ENCODE results near the gene PITRM1.

Gene PITRM1

DNA sequence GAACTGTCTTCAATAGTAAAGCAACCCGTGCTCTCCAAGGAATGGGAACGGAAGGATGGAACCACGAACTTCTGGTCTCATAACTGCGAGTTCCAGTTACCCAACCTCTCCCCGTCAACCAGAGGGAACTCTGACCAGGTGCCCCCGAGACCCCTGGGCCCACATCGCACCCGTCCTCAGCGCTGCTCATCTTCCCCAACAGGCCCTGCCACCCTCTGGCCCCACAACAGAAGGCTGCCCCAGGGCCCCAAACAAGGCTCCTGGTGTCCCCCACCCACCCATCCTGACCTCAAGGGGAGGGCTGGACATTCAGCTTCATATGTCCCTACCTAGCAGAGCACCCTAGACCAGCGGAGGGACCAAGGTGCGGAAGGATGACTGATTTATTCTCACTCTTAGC lies 22.7 kb downstream of the PITRM1 start:
- in situ Hi-C loops (cut with MboI; ENCODE audit: low pct_unique_long_range_greater_than_20kb, low sequenced_read_pairs, unreplicated experiment), result no loop called here
- TF ChIP-seq, protein P1, sequence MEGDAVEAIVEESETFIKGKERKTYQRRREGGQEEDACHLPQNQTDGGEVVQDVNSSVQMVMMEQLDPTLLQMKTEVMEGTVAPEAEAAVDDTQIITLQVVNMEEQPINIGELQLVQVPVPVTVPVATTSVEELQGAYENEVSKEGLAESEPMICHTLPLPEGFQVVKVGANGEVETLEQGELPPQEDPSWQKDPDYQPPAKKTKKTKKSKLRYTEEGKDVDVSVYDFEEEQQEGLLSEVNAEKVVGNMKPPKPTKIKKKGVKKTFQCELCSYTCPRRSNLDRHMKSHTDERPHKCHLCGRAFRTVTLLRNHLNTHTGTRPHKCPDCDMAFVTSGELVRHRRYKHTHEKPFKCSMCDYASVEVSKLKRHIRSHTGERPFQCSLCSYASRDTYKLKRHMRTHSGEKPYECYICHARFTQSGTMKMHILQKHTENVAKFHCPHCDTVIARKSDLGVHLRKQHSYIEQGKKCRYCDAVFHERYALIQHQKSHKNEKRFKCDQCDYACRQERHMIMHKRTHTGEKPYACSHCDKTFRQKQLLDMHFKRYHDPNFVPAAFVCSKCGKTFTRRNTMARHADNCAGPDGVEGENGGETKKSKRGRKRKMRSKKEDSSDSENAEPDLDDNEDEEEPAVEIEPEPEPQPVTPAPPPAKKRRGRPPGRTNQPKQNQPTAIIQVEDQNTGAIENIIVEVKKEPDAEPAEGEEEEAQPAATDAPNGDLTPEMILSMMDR (IDR thresholded peaks at IDR 0.05; ENCODE audit: extremely low read depth, insufficient read depth, missing control alignments), result no peak
- DNase-seq (ENCODE audit: low spot score), result no peak

DNA sequence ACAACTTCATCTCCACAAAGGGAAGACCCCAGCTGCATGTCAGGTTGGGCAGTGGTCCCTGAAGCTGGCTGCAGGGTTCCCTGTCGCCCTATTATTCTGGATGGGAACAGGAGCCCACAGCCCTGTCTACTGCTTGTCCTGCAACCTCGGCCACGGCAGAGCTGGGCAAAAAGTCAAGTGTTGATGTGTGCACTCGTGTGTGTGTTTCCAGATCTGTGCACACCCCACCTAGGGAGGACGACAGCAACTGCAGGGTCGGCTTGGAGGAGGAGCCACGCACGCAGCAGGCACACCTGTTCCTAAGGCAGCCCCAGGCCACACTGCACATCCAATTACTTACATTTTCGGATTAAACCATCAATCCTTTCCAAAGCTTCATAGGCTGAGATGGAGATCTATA lies 23.6 kb downstream of the PITRM1 start:
- DNase-seq (ENCODE audit: low spot score), result no peak
- TF ChIP-seq, protein P1 (IDR thresholded peaks at IDR 0.05; ENCODE audit: extremely low read depth, insufficient read depth, missing control alignments), result no peak
- in situ Hi-C loops (cut with MboI; ENCODE audit: low pct_unique_long_range_greater_than_20kb, low sequenced_read_pairs, unreplicated experiment), result no loop called here

DNA sequence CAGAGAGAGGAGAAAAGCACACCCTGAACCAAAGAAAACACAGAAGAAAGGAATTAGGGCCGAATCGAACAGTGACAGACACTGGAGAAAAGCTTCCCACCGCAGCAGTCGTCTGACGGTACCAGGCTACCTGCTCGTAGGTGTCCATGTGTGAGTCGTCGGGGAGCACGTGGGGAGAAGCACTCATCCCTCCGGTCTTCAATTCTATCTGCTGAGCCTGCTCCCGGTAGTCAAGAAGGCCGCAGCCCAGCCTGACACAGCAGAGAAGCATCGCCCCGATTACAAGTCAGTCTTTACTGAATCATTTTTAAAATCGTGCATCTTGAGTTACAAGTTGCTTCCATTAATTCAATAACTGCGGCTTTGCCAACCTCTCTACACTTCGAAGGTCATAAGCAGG lies 24.5 kb downstream of the PITRM1 start:
- in situ Hi-C loops (cut with MboI; ENCODE audit: low pct_unique_long_range_greater_than_20kb, low sequenced_read_pairs, unreplicated experiment), result no loop called here
- TF ChIP-seq, protein P1 (IDR thresholded peaks at IDR 0.05; ENCODE audit: extremely low read depth, insufficient read depth, missing control alignments), result no peak
- DNase-seq (ENCODE audit: low spot score), result no peak

DNA sequence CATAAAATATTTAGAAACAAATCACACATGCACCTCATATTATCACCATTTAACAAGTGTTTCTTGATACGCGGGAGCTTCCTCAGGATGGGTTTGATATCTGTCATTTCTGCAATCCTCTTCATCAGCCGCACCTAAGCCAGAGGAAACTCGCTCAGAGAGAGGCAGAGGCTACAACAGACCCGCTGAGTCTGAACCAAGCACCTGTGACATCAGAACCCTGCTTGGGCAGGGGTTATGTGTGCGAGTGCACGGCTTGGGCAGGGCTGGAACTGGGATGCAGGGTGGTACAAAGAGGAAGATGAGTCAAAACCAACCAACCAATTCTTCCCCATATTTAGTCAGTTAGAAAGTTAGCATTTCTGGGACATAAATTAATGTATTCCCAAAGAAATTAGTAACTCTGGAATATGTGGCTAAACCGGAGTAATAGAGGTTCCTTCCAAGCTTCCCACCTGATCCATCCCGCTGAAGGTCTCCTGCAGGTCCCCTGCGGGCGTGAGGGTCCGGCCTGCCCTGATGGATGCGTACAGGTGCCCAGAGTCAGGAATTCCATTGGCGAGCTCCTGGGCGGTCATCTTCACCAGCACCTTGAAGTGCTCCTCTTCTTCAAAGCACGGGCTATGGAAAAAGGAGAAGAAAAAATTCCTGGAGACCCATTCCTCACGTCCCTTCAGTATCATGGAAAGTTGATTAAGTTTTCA lies 25.3 kb downstream of the PITRM1 start:
- no peak for DNase-seq (ENCODE audit: low spot score)
- in situ Hi-C loops (cut with MboI; ENCODE audit: low pct_unique_long_range_greater_than_20kb, low sequenced_read_pairs, unreplicated experiment), result no loop called here
- TF ChIP-seq, protein P1 (IDR thresholded peaks at IDR 0.05; ENCODE audit: extremely low read depth, insufficient read depth, missing control alignments), result no peak

DNA sequence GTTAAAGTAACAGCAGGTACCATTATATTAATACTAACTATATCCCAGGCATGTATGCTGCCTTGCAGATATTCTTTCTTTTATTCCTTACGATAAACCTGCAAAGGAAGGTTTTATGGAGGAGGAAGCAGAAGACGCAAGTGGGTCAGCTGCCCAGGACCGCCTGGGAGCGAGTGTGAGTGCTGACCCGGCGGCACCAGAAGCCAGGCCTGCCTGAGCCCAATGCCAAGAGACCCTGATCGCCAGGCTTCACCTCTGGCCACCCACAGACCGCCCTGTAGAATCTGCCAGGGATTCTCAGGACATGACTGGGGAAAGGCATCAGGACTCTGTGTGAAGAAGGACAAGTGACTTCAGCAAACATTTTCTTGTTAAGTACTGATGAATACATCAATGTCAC lies 26.3 kb downstream of the PITRM1 start:
- in situ Hi-C loops (cut with MboI; ENCODE audit: low pct_unique_long_range_greater_than_20kb, low sequenced_read_pairs, unreplicated experiment), result no loop called here
- no peak for DNase-seq (ENCODE audit: low spot score)
- TF ChIP-seq, protein P1 (IDR thresholded peaks at IDR 0.05; ENCODE audit: extremely low read depth, insufficient read depth, missing control alignments), result no peak

DNA sequence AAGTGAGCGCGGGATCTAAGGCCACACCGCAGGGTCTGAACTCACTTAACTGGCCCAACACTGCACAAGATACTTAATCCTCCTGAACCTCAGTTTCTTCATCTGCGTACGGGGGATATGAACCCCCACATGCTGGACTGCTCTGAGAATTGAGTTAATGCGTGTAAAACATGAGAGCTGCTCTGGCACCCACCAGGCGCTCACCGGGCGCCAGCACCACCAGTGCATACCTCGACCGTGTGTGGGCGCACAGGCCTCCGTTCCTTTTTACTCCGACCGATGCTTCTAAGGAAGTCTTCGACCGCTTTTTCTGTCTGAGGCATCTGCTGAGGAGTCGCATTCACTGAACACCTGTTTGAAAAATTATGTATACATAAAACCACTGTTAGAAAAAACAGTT lies 27.2 kb downstream of the PITRM1 start:
- TF ChIP-seq, protein P1 (IDR thresholded peaks at IDR 0.05; ENCODE audit: extremely low read depth, insufficient read depth, missing control alignments), result no peak
- in situ Hi-C loops (cut with MboI; ENCODE audit: low pct_unique_long_range_greater_than_20kb, low sequenced_read_pairs, unreplicated experiment), result no loop called here
- no peak for DNase-seq (ENCODE audit: low spot score)

Measured in GM13977 (cell line).